Measurements from ENCODE around the gene SLC50A1. TPM values are rescaled to one million over a fixed set of nuclear protein-coding genes. Genes with fewer than 3 reads are reported as not detected.
A peak's percentile ranks its signal among the peaks of the same experiment; 100 is the strongest.

The SLC50A1 gene
- total RNA-seq, 4 donors from 2014 or later, result 5.7 to 33.9 (median 14.9) TPM

GRCh38 chr1:155092131-155092530 lies 43.5 kb upstream of the SLC50A1 start:
- WGBS, 2 donors, result 74 to 94% methylated on average over 4 to 6 of the region's 6 CpGs
- Histone ChIP-seq H3K27ac (no peak overlapping the region), H3K27me3 (no peaks in the 10 kb centered on the region), H3K4me3 (no peak overlapping the region), H3K9me3 (no peaks in the 10 kb centered on the region), H3K36me3 (no peaks in the 10 kb centered on the region), H3K4me1 (peaks cover 0 to 29% (median 11%) of the 10 kb centered on the region in 4 donors)
- DNase-seq (ENCODE audit: low spot score in 2 of 2), result no peak
- no peak for TF ChIP-seq POLR2A (IDR thresholded peaks at IDR 0.05)
- TF ChIP-seq EP300 (IDR thresholded peaks at IDR 0.05), result no peak
- TF ChIP-seq CTCF (IDR thresholded peaks at IDR 0.05), result no peak

GRCh38 chr1:155092641-155093040 lies 43.0 kb upstream of the SLC50A1 start:
- no peak overlapping the region for H3K27ac ChIP-seq
- H3K4me1 ChIP-seq, result peaks cover 0 to 28% (median 11%) of the 10 kb centered on the region in 4 donors
- H3K36me3 ChIP-seq, result no peaks in the 10 kb centered on the region
- TF ChIP-seq CTCF (IDR thresholded peaks at IDR 0.05) (no peak), EP300 (IDR thresholded peaks at IDR 0.05) (no peak), POLR2A (IDR thresholded peaks at IDR 0.05) (no peak)
- DNase-seq (ENCODE audit: low spot score in 2 of 2), result no peak
- no peak overlapping the region for H3K4me3 ChIP-seq
- H3K9me3 ChIP-seq, result no peaks in the 10 kb centered on the region
- WGBS, 2 donors, result 89 to 95% methylated on average over 12 of the region's 12 CpGs
- H3K27me3 ChIP-seq, result no peaks in the 10 kb centered on the region

DNA sequence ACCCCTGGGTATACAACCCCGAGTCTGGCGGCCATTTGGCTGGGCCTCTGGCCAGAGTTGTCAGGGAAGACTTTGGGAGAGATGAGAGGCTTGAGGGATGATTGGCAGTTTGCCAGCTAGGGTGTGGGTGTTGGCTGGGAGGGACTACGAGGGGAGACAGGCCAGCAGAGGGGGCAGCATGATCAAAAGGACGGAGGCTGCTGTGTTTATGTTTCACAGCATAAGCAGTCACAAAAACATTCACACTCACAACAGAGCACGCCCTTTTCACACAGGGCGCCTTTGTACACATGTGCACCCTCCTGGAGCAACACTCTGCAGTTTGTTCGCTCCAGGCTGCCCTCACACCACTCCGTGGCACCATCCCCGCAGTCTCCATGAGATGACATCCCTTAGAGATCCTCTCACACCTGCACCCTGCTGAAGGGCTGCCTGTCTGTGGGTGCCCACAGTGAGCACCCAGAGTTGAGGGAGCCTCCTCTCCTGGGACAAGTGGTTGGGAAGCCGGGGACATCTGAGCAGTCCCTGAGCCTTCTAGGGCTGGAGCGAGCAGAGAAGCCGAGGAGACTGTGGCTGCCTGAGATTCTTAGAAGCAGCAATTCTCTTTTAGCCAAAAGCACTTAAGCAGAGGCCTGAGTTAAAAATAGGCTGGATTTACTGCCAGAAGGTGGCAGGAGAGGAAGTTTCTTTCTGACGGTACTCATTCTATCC lies 41.6 kb upstream of the SLC50A1 start:
- no peaks in the 10 kb centered on the region for H3K27me3 ChIP-seq
- whole genome bisulfite sequencing, 2 donors, result 2 to 7% methylated on average over 13 of the region's 13 CpGs
- H3K36me3 ChIP-seq, result no peaks in the 10 kb centered on the region
- peaks cover 0 to 28% (median 11%) of the 10 kb centered on the region in 4 donors for H3K4me1 ChIP-seq
- no peak overlapping the region for H3K4me3 ChIP-seq
- H3K9me3 ChIP-seq, result no peaks in the 10 kb centered on the region
- DNase-seq (ENCODE audit: low spot score in 2 of 2), result peak in 1 of 2 donors; percentile 43
- TF ChIP-seq CTCF (IDR thresholded peaks at IDR 0.05) (peak; percentile 15 to 53 (median 33)), POLR2A (IDR thresholded peaks at IDR 0.05) (no peak), EP300 (IDR thresholded peaks at IDR 0.05) (no peak)
- H3K27ac ChIP-seq, result peak overlapping the region in 2 of 4 donors; percentile 66 to 69

- no peaks in the 10 kb centered on the region for H3K36me3 ChIP-seq
- H3K4me1 ChIP-seq, result peaks cover 0 to 28% (median 11%) of the 10 kb centered on the region in 4 donors
- no peak overlapping the region for H3K4me3 ChIP-seq
- 74 to 76% methylated on average over 2 of the region's 2 CpGs for WGBS, 2 donors
- no peaks in the 10 kb centered on the region for H3K27me3 ChIP-seq
- H3K9me3 ChIP-seq, result no peaks in the 10 kb centered on the region
- DNase-seq (ENCODE audit: low spot score in 2 of 2), result no peak
- TF ChIP-seq CTCF (IDR thresholded peaks at IDR 0.05) (peak in 1 of 5 experiments; percentile 7), POLR2A (IDR thresholded peaks at IDR 0.05) (no peak), EP300 (IDR thresholded peaks at IDR 0.05) (no peak)
- H3K27ac ChIP-seq, result peak overlapping the region in 2 of 4 donors; percentile 66 to 69
Observed at GRCh38 chr1:155094622-155094948, 41.1 kb upstream of the SLC50A1 start.

GRCh38 chr1:155099331-155099730 lies 36.3 kb upstream of the SLC50A1 start:
- Histone ChIP-seq H3K27me3 (no peaks in the 10 kb centered on the region), H3K4me3 (no peak overlapping the region), H3K4me1 (peaks cover 0 to 7% (median 3%) of the 10 kb centered on the region in 4 donors), H3K36me3 (no peaks in the 10 kb centered on the region), H3K9me3 (no peaks in the 10 kb centered on the region), H3K27ac (no peak overlapping the region)
- DNase-seq (ENCODE audit: low spot score in 2 of 2), result no peak
- 81 to 83% methylated on average over 7 of the region's 7 CpGs for WGBS, 2 donors
- no peak for TF ChIP-seq EP300 (IDR thresholded peaks at IDR 0.05)
- TF ChIP-seq CTCF (IDR thresholded peaks at IDR 0.05), result no peak
- no peak for TF ChIP-seq POLR2A (IDR thresholded peaks at IDR 0.05)

Data from tibial nerve (tissue), 4 donors.